Measurements from ENCODE around the gene ATXN10. TPM values are rescaled to one million over a fixed set of nuclear protein-coding genes. Genes with fewer than 3 reads are reported as not detected.

ATXN10 gene
- total RNA-seq, 2 experiments from 2014 or later, result 43.8 to 48.0 TPM

- no peak for DNase-seq
Measured at GRCh38 chr22:45879552-45879949, 207.9 kb downstream of the ATXN10 start.

GRCh38 chr22:45880091-45880715 is 208.6 kb downstream of the ATXN10 start:
- Mint-ChIP-seq H3K4me3 (no peak overlapping the region), H3K36me3 (ENCODE audit: low read depth) (no peaks in the 10 kb centered on the region), H3K4me1 (ENCODE audit: low read depth) (no peaks in the 10 kb centered on the region), H3K9me3 (no peaks in the 10 kb centered on the region), H3K27ac (no peak overlapping the region), H3K27me3 (peaks cover 48% of the 10 kb centered on the region)
- no peaks in the 10 kb centered on the region for H3K4me1 ChIP-seq (ENCODE audit: insufficient read depth, low read length)
- peaks cover 41 to 46% of the 10 kb centered on the region in 2 experiments for H3K27me3 ChIP-seq (ENCODE audit: control insufficient read depth in 1 of 2, insufficient read depth in 2 of 2, low read length in 2 of 2)
- no peak for DNase-seq
- H3K4me3 ChIP-seq (ENCODE audit: low read length), result no peak overlapping the region
- no peak for ATAC-seq (ENCODE audit: poor library complexity)
- CTCF ChIA-PET, result no interaction called here
- intact Hi-C loops (cut with DNase I, micrococcal nuclease), result no loop called here
- H3K27ac ChIP-seq (ENCODE audit: low read depth in 1 of 2, low read length in 2 of 2), result no peak overlapping the region
- POLR2A ChIA-PET, result no interaction called here
- TF ChIP-seq CTCF (IDR thresholded peaks at IDR 0.05), result no peak
- H3K36me3 ChIP-seq (ENCODE audit: insufficient read depth, low read length), result no peaks in the 10 kb centered on the region
- peaks cover 0 to 29% of the 10 kb centered on the region in 2 experiments for H3K9me3 ChIP-seq (ENCODE audit: control insufficient read depth in 1 of 2, insufficient read depth in 1 of 2, low read length in 2 of 2)

More at GRCh38 chr22:45879552-45879949, 207.9 kb downstream of the ATXN10 start:
- no peaks in the 10 kb centered on the region for H3K9me3 Mint-ChIP-seq
- H3K27ac ChIP-seq (ENCODE audit: low read depth in 1 of 2, low read length in 2 of 2), result no peak overlapping the region
- no peak for ATAC-seq (ENCODE audit: poor library complexity)
- peaks cover 51% of the 10 kb centered on the region for H3K27me3 Mint-ChIP-seq
- peaks cover 41 to 44% of the 10 kb centered on the region in 2 experiments for H3K27me3 ChIP-seq (ENCODE audit: control insufficient read depth in 1 of 2, insufficient read depth in 2 of 2, low read length in 2 of 2)
- no peak overlapping the region for H3K4me3 Mint-ChIP-seq
- no peaks in the 10 kb centered on the region for H3K4me1 ChIP-seq (ENCODE audit: insufficient read depth, low read length)
- H3K9me3 ChIP-seq (ENCODE audit: control insufficient read depth in 1 of 2, insufficient read depth in 1 of 2, low read length in 2 of 2), result peaks cover 0 to 29% of the 10 kb centered on the region in 2 experiments
- H3K36me3 Mint-ChIP-seq (ENCODE audit: low read depth), result no peaks in the 10 kb centered on the region
- POLR2A ChIA-PET, result no interaction called here
- no peak overlapping the region for H3K27ac Mint-ChIP-seq
- H3K4me3 ChIP-seq (ENCODE audit: low read length), result no peak overlapping the region
- no peaks in the 10 kb centered on the region for H3K4me1 Mint-ChIP-seq (ENCODE audit: low read depth)
- intact Hi-C loops (cut with DNase I, micrococcal nuclease), result no loop called here
- CTCF ChIA-PET, result no interaction called here
- no peak for TF ChIP-seq CTCF (IDR thresholded peaks at IDR 0.05)
- no peaks in the 10 kb centered on the region for H3K36me3 ChIP-seq (ENCODE audit: insufficient read depth, low read length)

- ChIA-PET POLR2A (no interaction called here), CTCF (no interaction called here)
- DNase-seq (no peak), ATAC-seq (ENCODE audit: poor library complexity) (no peak)
- intact Hi-C loops (cut with DNase I, micrococcal nuclease), result no loop called here
- no peaks in the 10 kb centered on the region for H3K9me3 Mint-ChIP-seq
- H3K4me3 Mint-ChIP-seq, result no peak overlapping the region
- H3K27me3 Mint-ChIP-seq, result peaks cover 43% of the 10 kb centered on the region
- Histone ChIP-seq H3K9me3 (ENCODE audit: control insufficient read depth in 1 of 2, insufficient read depth in 1 of 2, low read length in 2 of 2) (peaks cover 0 to 29% of the 10 kb centered on the region in 2 experiments), H3K4me1 (ENCODE audit: insufficient read depth, low read length) (no peaks in the 10 kb centered on the region), H3K4me3 (ENCODE audit: low read length) (no peak overlapping the region), H3K27me3 (ENCODE audit: control insufficient read depth in 1 of 2, insufficient read depth in 2 of 2, low read length in 2 of 2) (peaks cover 41 to 52% of the 10 kb centered on the region in 2 experiments), H3K27ac (ENCODE audit: low read depth in 1 of 2, low read length in 2 of 2) (no peak overlapping the region), H3K36me3 (ENCODE audit: insufficient read depth, low read length) (no peaks in the 10 kb centered on the region)
- no peak for TF ChIP-seq CTCF (IDR thresholded peaks at IDR 0.05)
- H3K36me3 Mint-ChIP-seq (ENCODE audit: low read depth), result no peaks in the 10 kb centered on the region
- H3K27ac Mint-ChIP-seq, result no peak overlapping the region
- H3K4me1 Mint-ChIP-seq (ENCODE audit: low read depth), result no peaks in the 10 kb centered on the region
Measured at GRCh38 chr22:45880716-45881523, 209.3 kb downstream of the ATXN10 start.
